NB4 (cell line): ENCODE results near the gene CDKN2A.

Experiments used
- MAX ChIP-seq: IDR thresholded peaks from 2 replicates; pipeline ENCODE4 v1.6.1; 2011; ENCODE audit warnings: low read depth, low read length
- MYC ChIP-seq: IDR thresholded peaks from 2 replicates; pipeline ENCODE4 v1.6.1; 2011; ENCODE audit warnings: low read depth, low read length
- TF ChIP-seq, protein P1 (sequence below): IDR thresholded peaks from one replicate; pipeline ENCODE4 v1.5.1; 2012; ENCODE audit warnings: low read depth, low read length

DNA sequence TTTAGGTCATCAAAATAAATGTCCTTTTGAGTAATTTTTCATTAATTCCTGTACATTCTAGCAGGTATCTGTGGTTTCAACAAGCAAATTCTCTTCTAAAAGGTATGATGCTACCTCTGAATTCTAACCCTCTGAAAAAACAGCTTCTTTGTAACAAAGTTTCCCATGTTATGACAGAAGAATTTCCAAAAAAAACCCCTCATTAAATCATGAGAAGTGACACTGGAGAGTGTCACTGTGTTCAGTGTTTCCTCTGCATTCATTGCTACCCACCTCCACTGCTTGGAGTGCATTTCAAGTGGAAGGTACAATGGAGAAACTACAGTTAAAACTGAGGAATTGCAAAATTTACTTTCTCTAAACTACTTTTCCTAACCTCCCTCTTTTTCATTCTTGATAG is 10.1 kb downstream of the CDKN2A start:
- TF ChIP-seq, protein P1, sequence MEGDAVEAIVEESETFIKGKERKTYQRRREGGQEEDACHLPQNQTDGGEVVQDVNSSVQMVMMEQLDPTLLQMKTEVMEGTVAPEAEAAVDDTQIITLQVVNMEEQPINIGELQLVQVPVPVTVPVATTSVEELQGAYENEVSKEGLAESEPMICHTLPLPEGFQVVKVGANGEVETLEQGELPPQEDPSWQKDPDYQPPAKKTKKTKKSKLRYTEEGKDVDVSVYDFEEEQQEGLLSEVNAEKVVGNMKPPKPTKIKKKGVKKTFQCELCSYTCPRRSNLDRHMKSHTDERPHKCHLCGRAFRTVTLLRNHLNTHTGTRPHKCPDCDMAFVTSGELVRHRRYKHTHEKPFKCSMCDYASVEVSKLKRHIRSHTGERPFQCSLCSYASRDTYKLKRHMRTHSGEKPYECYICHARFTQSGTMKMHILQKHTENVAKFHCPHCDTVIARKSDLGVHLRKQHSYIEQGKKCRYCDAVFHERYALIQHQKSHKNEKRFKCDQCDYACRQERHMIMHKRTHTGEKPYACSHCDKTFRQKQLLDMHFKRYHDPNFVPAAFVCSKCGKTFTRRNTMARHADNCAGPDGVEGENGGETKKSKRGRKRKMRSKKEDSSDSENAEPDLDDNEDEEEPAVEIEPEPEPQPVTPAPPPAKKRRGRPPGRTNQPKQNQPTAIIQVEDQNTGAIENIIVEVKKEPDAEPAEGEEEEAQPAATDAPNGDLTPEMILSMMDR = no peak
- TF ChIP-seq MAX = no peak
- TF ChIP-seq MYC = no peak
